OCI-LY1 (cell line): ENCODE data around the gene DHX8.

Source experiments
- EZH2 ChIP-seq: fragments of 200-600 bp; sonication (generic), shearing (Covaris generic); IDR thresholded peaks from 2 replicates; pipeline ENCODE4 v1.8.0; 2017; ENCODE audit warnings: borderline replicate concordance, mixed run types, mild to moderate bottlenecking, antibody characterized with exemption, low read length, moderate library complexity, mixed read lengths
- TF ChIP-seq, protein P1 (sequence below): fragments of 200-600 bp; sonication (generic), shearing (Covaris generic); IDR thresholded peaks from 2 replicates; pipeline ENCODE4 v1.5.1; 2017; ENCODE audit warnings: mild to moderate bottlenecking, antibody characterized with exemption, low read length, moderate library complexity, mixed read lengths

GRCh38 chr17:43521389-43521788, 37.6 kb downstream of the DHX8 start:
- TF ChIP-seq, protein P1, sequence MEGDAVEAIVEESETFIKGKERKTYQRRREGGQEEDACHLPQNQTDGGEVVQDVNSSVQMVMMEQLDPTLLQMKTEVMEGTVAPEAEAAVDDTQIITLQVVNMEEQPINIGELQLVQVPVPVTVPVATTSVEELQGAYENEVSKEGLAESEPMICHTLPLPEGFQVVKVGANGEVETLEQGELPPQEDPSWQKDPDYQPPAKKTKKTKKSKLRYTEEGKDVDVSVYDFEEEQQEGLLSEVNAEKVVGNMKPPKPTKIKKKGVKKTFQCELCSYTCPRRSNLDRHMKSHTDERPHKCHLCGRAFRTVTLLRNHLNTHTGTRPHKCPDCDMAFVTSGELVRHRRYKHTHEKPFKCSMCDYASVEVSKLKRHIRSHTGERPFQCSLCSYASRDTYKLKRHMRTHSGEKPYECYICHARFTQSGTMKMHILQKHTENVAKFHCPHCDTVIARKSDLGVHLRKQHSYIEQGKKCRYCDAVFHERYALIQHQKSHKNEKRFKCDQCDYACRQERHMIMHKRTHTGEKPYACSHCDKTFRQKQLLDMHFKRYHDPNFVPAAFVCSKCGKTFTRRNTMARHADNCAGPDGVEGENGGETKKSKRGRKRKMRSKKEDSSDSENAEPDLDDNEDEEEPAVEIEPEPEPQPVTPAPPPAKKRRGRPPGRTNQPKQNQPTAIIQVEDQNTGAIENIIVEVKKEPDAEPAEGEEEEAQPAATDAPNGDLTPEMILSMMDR, result no peak
- TF ChIP-seq EZH2, result no peak
